Choroid plexus epithelial cell (primary cell): ENCODE measurements around the gene KCTD19.
"Not testable (repeated sequence)": the region's sequence is repeated elsewhere in the genome, so short reads cannot be mapped to it uniquely, and the experiment has no call there.

ENCODE experiments used
- DNase-seq: peaks from one replicate; pipeline ENCODE4 v3.0.0-alpha.2; 2010; ENCODE audit warnings: low read depth
- H3K4me3 ChIP-seq: 2 replicates; pipeline ENCODE4 v1.5.1; 2011; ENCODE audit warnings: low read depth, mild to moderate bottlenecking, control low read depth, low read length, moderate library complexity
- CTCF ChIP-seq: conservative IDR thresholded peaks from 2 replicates; pipeline ENCODE4 v1.5.1; 2011; ENCODE audit warnings: low read depth, mild to moderate bottlenecking, control low read depth, inconsistent platforms, low read length, moderate library complexity

Gene KCTD19

GRCh38 chr16:67326472-67327309 lies at the start of gene KCTD19, which contains the start of gene LRRC36:
Gene KCTD19 (minus strand): TSS chr16:67326741. CDS start chr16:67326707, 34 bp downstream.
Gene LRRC36 (plus strand): TSS chr16:67326815. CDS start chr16:67326863, 48 bp downstream.
- H3K4me3 ChIP-seq, result peak within 1 kb of the TSS; percentile 51
- TF ChIP-seq CTCF, result peak; percentile 60
- DNase-seq, result peak; percentile 33

- not testable (repeated sequence) for DNase-seq, H3K4me3 ChIP-seq
These were observed 49.5 kb upstream of the KCTD19 start for GRCh38 chr16:67376012-67376411.

- peak; percentile 55 for TF ChIP-seq CTCF
- DNase-seq, result peak; percentile 62
- H3K4me3 ChIP-seq, result no peak overlapping the region
These were observed 46.1 kb upstream of the KCTD19 start for GRCh38 chr16:67372664-67373063.

- H3K4me3 ChIP-seq, result no peak overlapping the region
- TF ChIP-seq CTCF, result no peak
These were observed 44.1 kb upstream of the KCTD19 start for GRCh38 chr16:67370661-67371060.

GRCh38 chr16:67364600-67365235 lies 38.2 kb upstream of the KCTD19 start:
- no peak overlapping the region for H3K4me3 ChIP-seq
- no peak for TF ChIP-seq CTCF
- DNase-seq, result no peak

More at GRCh38 chr16:67370661-67371060, 44.1 kb upstream of the KCTD19 start:
- DNase-seq, result no peak

- DNase-seq, result no peak
- TF ChIP-seq CTCF, result no peak
These were observed 34.5 kb upstream of the KCTD19 start for GRCh38 chr16:67361038-67361437.

GRCh38 chr16:67359540-67360269 lies 33.2 kb upstream of the KCTD19 start:
- not testable (repeated sequence) for H3K4me3 ChIP-seq, DNase-seq

More at GRCh38 chr16:67361038-67361437, 34.5 kb upstream of the KCTD19 start:
- H3K4me3 ChIP-seq, result no peak overlapping the region
